Endothelial cell of umbilical vein (primary cell): ENCODE measurements around the gene UAP1L1. TPM values are rescaled to one million over a fixed set of nuclear protein-coding genes. Genes with fewer than 3 reads are reported as not detected.
A peak's percentile ranks its signal among the peaks of the same experiment; 100 is the strongest.

ENCODE experiments used
- BruUV-seq: library from RNA; stranded (reverse); fragments of 400-500 nt; replicated peaks from 2 replicates; lab custom pipeline; 2021; lab: Mats Ljungman, UMichigan
- CTCF ChIA-PET: fragments of 300-600, 350-600 bp; sonication (Branson Sonifier 250); formaldehyde crosslinking; loops from one replicate; lab custom pipeline; 2021; ENCODE audit warnings: antibody characterized with exemption, inconsistent platforms; lab: Charles Lee
- POLR2A ChIA-PET: fragments of 300-600, 350-600 bp; sonication (Branson Sonifier 250); formaldehyde crosslinking; loops from one replicate; lab custom pipeline; 2021; ENCODE audit warnings: antibody characterized with exemption, inconsistent platforms; lab: Charles Lee
- DNase-seq: peaks from one replicate; pipeline ENCODE4 v3.0.0-alpha.2; 2011; ENCODE audit warnings: low read depth, low spot score
- FAIRE-seq: peaks from 2 replicates; lab custom pipeline; 2011; peaks lifted over from hg19 to GRCh38; lab: Jason Lieb, UNC
- H2AFZ ChIP-seq: 2 replicates; pipeline ENCODE4 v1.6.0; 2012; ENCODE audit warnings: low read depth, low read length, control low read depth, inconsistent platforms
- H3K27ac ChIP-seq: 2 replicates; pipeline ENCODE4 v1.5.1; 2011; ENCODE audit warnings: low read depth, mild to moderate bottlenecking, control low read depth, low read length, moderate library complexity; ENCODE audit not compliant: insufficient read depth
- H3K27me3 ChIP-seq, 2 experiments: 2 replicates each; pipeline versions ENCODE4 v1.6.0 to v1.6.1; 2011; ENCODE audit warnings: low read length in 2 of 2, mixed read lengths in 1 of 2; ENCODE audit not compliant: control insufficient read depth in 2 of 2, insufficient read depth in 2 of 2
- H3K36me3 ChIP-seq, 2 experiments: 2 replicates in 1 of 2; 3 replicates in 1 of 2; pipeline ENCODE4 v1.5.1; 2011; ENCODE audit warnings: low read length in 2 of 2, mild to moderate bottlenecking in 1 of 2, moderate library complexity in 1 of 2; ENCODE audit not compliant: control insufficient read depth in 2 of 2, insufficient read depth in 2 of 2; ENCODE audit errors: extremely low read depth in 1 of 2
- H3K4me1 ChIP-seq: 3 replicates; pipeline ENCODE4 v1.5.1; 2011; ENCODE audit warnings: mild to moderate bottlenecking, low read length; ENCODE audit not compliant: control insufficient read depth, insufficient read depth; ENCODE audit errors: extremely low read depth
- H3K4me2 ChIP-seq: 2 replicates; pipeline ENCODE4 v1.6.1; 2011; ENCODE audit warnings: low read length, control low read depth, mixed read lengths; ENCODE audit not compliant: insufficient read depth
- H3K4me3 ChIP-seq, 3 experiments: fragments of 200-600 bp in 1 of 3; sonication (generic), shearing (Covaris generic) in 1 of 3; replicated peaks in 1 of 3; 2 replicates each; pipeline ENCODE4 v1.5.1; 2011 to 2016; ENCODE audit warnings: control low read depth in 3 of 3, low read length in 3 of 3, mild to moderate bottlenecking in 2 of 3, inconsistent platforms in 1 of 3, low read depth in 1 of 3, moderate library complexity in 1 of 3; ENCODE audit not compliant: insufficient read depth in 1 of 3
- H3K79me2 ChIP-seq: 2 replicates; pipeline ENCODE4 v1.6.0; 2012; ENCODE audit warnings: low read length, inconsistent platforms; ENCODE audit not compliant: control insufficient read depth, insufficient read depth
- H3K9ac ChIP-seq: replicated peaks from 2 replicates; pipeline ENCODE3; 2011; ENCODE audit warnings: low read length, control low read depth; ENCODE audit not compliant: insufficient read depth; ENCODE audit errors: extremely low read depth
- H3K9me1 ChIP-seq: replicated peaks from 3 replicates; pipeline ENCODE4 v1.6.0; 2011; ENCODE audit warnings: mild to moderate bottlenecking, low read length; ENCODE audit not compliant: control insufficient read depth, insufficient read depth; ENCODE audit errors: extremely low read depth
- H3K9me3 ChIP-seq: replicated peaks from 2 replicates; pipeline ENCODE4 v1.5.1; 2012; ENCODE audit warnings: low read length, inconsistent platforms; ENCODE audit not compliant: control insufficient read depth, insufficient read depth
- H4K20me1 ChIP-seq: replicated peaks from 2 replicates; pipeline ENCODE3; 2011; ENCODE audit warnings: mild to moderate bottlenecking, low read length; ENCODE audit not compliant: control insufficient read depth, insufficient read depth; ENCODE audit errors: extremely low read depth
- EZH2 ChIP-seq: IDR thresholded peaks from 2 replicates; pipeline ENCODE4 v1.6.1; 2012; ENCODE audit warnings: borderline replicate concordance, low read depth, mild to moderate bottlenecking, moderate library complexity, low read length, inconsistent platforms; ENCODE audit not compliant: severe bottlenecking
- GATA2 ChIP-seq: IDR thresholded peaks from 2 replicates; pipeline ENCODE4 v1.7.0; 2011; ENCODE audit warnings: low read depth, mild to moderate bottlenecking, moderate library complexity, mixed read lengths, low read length; ENCODE audit not compliant: insufficient read length, insufficient read depth
- JUN ChIP-seq: IDR thresholded peaks from 2 replicates; pipeline ENCODE4 v1.6.1; 2011; ENCODE audit warnings: borderline replicate concordance, low read depth; ENCODE audit not compliant: insufficient read length, insufficient read depth
- POLR2A ChIP-seq: IDR thresholded peaks from 2 replicates; pipeline ENCODE4 v1.6.1; 2012; ENCODE audit warnings: low read depth, mild to moderate bottlenecking, control low read depth, low read length
- POLR2AphosphoS5 ChIP-seq: IDR thresholded peaks from 2 replicates; pipeline ENCODE4 v1.6.1; 2012; ENCODE audit warnings: low read depth, mild to moderate bottlenecking, control low read depth, low read length, moderate library complexity; ENCODE audit not compliant: insufficient read depth
- dilution Hi-C: fragments of 300-500 bp; cut with MboI; formaldehyde crosslinking; loops from one replicate; pipeline ENCODE4 v1.15.0; 2019; ENCODE audit warnings: low sequenced_read_pairs; ENCODE audit not compliant: extremely low pct_ligation_motif_present
- intact Hi-C: fragments of 100-400 bp; cut with micrococcal nuclease; formaldehyde crosslinking; loops from one replicate; pipeline ENCODE4 v1.10.0; 2022
- polyA plus RNA-seq, 4 experiments: library from polyadenylated mRNA; depleted of rRNA in 3 of 4; stranded (reverse) in 3 of 4; unstranded in 1 of 4; fragments of >200 nt; gene quantifications; 2 replicates each; pipeline versions ENCODE4 v1.2.1 to v1.2.3, GENCODE V29; 2011 to 2012; ENCODE audit warnings: missing spikeins in 1 of 4
- total RNA-seq: library from RNA; stranded (reverse); gene quantifications from 2 replicates; pipeline ENCODE4 v1.2.3, GENCODE V29; 2021
- TF ChIP-seq, protein P1 (sequence below): IDR thresholded peaks from 2 replicates; pipeline ENCODE4 v1.6.1; 2011; ENCODE audit not compliant: insufficient read depth, insufficient read length
- TF ChIP-seq, protein P2 (sequence below), 2 donors: IDR thresholded peaks; 1 replicate in 1 of 2; 2 replicates in 1 of 2; pipeline ENCODE4 v1.5.1; 2011; ENCODE audit warnings: low read length in 2 of 2, mild to moderate bottlenecking in 2 of 2, moderate library complexity in 2 of 2, control low read depth in 1 of 2, inconsistent platforms in 1 of 2, low read depth in 1 of 2; ENCODE audit not compliant: insufficient read depth in 1 of 2; ENCODE audit errors: extremely low read depth in 1 of 2

Gene UAP1L1
- total and polyA plus RNA-seq, 2 donors (not counting 3 experiments of a cell fraction or from before 2014, with no cell fraction given), result 26.0 to 41.7 TPM

DNA sequence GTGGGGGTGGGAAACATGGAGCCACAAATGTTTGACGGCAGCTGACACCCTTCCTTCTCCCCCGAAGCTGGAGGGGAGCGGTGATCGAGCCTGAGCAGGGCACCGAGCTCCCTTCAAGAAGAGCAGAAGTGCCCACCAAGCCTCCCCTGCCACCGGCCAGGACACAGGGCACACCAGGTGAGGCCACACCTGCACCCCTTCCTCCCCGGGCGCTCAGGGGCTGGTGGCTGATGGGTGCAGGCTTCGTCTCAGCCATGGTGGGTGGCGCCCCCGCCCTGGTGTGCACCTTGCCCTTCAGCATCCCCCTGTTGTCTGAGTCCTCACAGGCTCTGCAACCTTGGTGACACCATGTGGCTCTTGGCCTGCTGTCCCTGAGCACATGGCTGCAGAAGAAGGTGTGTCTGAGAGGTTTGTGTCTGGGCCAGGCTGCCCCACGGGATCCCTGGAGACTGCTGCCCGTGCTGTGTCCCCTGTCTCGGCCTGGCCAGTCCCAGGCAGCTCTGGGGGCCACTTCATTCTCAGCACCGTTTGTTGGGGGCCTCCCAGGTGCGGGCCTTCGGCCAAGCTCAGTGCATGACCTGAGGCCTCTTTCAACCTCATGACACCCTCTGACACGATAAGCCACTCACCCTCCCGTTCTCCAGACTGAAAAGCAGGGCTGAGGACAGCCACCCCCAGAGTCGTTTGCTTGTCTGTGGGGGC is 20.6 kb downstream of the UAP1L1 start:
- Histone ChIP-seq H3K9me1 (no peaks in the 10 kb centered on the region), H3K9me3 (no peaks in the 10 kb centered on the region), H3K79me2 (no peaks in the 10 kb centered on the region), H3K4me1 (no peaks in the 10 kb centered on the region), H3K9ac (no peak overlapping the region), H3K27me3 (no peaks in the 10 kb centered on the region), H3K4me2 (no peak overlapping the region), H4K20me1 (no peaks in the 10 kb centered on the region), H2AFZ (no peak overlapping the region), H3K4me3 (no peak overlapping the region), H3K36me3 (peaks cover 4 to 54% of the 10 kb centered on the region in 2 experiments), H3K27ac (no peak overlapping the region)
- POLR2A ChIA-PET, result no interaction called here
- no peak for DNase-seq
- BruUV-seq, result no TSS peak
- intact Hi-C loops (no loop called here), dilution Hi-C loops (no loop called here)
- CTCF ChIA-PET, result interaction anchor here (1.7 kb wide), 1 partner anchor 20 kb away, joined by 3 read pairs; no protein-coding TSS in a partner anchor
- TF ChIP-seq POLR2AphosphoS5 (no peak), JUN (no peak), EZH2 (no peak), GATA2 (no peak), POLR2A (no peak)
- TF ChIP-seq, protein P1, sequence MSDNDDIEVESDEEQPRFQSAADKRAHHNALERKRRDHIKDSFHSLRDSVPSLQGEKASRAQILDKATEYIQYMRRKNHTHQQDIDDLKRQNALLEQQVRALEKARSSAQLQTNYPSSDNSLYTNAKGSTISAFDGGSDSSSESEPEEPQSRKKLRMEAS, result peak; percentile 17
- TF ChIP-seq, protein P2, sequence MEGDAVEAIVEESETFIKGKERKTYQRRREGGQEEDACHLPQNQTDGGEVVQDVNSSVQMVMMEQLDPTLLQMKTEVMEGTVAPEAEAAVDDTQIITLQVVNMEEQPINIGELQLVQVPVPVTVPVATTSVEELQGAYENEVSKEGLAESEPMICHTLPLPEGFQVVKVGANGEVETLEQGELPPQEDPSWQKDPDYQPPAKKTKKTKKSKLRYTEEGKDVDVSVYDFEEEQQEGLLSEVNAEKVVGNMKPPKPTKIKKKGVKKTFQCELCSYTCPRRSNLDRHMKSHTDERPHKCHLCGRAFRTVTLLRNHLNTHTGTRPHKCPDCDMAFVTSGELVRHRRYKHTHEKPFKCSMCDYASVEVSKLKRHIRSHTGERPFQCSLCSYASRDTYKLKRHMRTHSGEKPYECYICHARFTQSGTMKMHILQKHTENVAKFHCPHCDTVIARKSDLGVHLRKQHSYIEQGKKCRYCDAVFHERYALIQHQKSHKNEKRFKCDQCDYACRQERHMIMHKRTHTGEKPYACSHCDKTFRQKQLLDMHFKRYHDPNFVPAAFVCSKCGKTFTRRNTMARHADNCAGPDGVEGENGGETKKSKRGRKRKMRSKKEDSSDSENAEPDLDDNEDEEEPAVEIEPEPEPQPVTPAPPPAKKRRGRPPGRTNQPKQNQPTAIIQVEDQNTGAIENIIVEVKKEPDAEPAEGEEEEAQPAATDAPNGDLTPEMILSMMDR (IDR thresholded peaks at IDR 0.05; ENCODE audit: extremely low read depth in 1 of 2, insufficient read depth in 1 of 2, low read depth in 1 of 2, low read length in 2 of 2), result no peak
- no peak for FAIRE-seq
